Activated naive CD4-positive, alpha-beta T cell treated with anti-CD3 and anti-CD28 coated beads for 36 hours (primary cell): ENCODE measurements around the gene VDR. TPM values are rescaled to one million over a fixed set of nuclear protein-coding genes. Genes with fewer than 3 reads are reported as not detected.

Experiments used
- CTCF ChIA-PET: fragments of 350-600 bp; sonication (Branson Sonifier 250); formaldehyde crosslinking; loops from one replicate; lab custom pipeline; 2021; ENCODE audit warnings: antibody characterized with exemption; lab: Charles Lee
- DNase-seq: peaks from one replicate; pipeline ENCODE4 v3.0.0-alpha.2; 2020
- H3K27ac Mint-ChIP-seq: one replicate; pipeline ENCODE4 v1.8.0; 2021; ENCODE audit warnings: mild to moderate bottlenecking, mixed read lengths
- H3K27me3 Mint-ChIP-seq: one replicate; pipeline ENCODE4 v1.8.0; 2021; ENCODE audit warnings: low read depth, mixed read lengths
- H3K36me3 Mint-ChIP-seq: one replicate; pipeline ENCODE4 v1.8.0; 2021; ENCODE audit warnings: low read depth, mixed read lengths
- H3K4me1 Mint-ChIP-seq: one replicate; pipeline ENCODE4 v1.8.0; 2021; ENCODE audit warnings: low read depth, mixed read lengths
- H3K4me3 Mint-ChIP-seq: one replicate; pipeline ENCODE4 v1.8.0; 2021; ENCODE audit warnings: mild to moderate bottlenecking, moderate library complexity, mixed read lengths
- H3K9me3 Mint-ChIP-seq: one replicate; pipeline ENCODE4 v1.8.0; 2021; ENCODE audit warnings: mixed read lengths
- intact Hi-C: fragments of 100-400 bp; cut with micrococcal nuclease; formaldehyde crosslinking; loops from one replicate; pipeline ENCODE4 v1.15.1; 2023
- total RNA-seq, 2 experiments: library from RNA; stranded (reverse); gene quantifications; one replicate each; pipeline ENCODE4 v1.2.3, GENCODE V29; 2021

VDR gene
- total RNA-seq, 2 experiments from 2014 or later, result 56.4 to 57.7 TPM

DNA sequence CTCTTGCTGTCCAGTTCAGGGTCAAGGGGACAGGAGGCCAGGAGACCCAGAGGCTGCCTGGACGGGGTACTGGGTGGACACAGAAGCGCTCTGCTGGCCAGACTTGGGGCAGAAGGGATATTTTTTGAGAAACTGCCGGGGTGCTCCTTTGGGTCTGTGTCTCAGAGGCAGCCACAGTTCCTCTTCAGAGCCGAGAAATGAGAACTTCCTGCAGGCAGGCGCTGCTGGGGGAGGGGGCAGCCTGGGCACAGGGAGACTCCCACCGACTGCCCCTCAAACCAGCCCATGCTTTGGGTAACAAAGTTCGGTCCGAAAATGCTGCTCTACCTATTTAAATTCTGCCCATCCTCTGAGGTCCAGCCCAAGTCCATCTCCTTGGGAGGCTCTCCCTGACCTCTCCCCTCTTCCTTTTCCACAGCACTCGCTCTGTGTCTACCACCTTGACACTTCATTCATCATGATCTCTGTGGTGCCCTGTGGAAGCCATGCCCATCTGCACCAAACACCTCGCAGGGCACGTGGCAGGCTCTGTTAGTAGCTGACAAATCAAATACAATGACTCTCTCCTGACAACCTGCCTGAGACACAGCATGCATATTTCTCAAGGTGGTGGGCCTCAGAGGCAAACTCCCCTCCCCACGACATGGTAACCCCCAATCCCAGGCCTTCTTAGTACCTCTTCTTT, 101.5 kb downstream of the VDR start:
- no peaks in the 10 kb centered on the region for H3K27me3 Mint-ChIP-seq
- DNase-seq, result peak; percentile 60

DNA sequence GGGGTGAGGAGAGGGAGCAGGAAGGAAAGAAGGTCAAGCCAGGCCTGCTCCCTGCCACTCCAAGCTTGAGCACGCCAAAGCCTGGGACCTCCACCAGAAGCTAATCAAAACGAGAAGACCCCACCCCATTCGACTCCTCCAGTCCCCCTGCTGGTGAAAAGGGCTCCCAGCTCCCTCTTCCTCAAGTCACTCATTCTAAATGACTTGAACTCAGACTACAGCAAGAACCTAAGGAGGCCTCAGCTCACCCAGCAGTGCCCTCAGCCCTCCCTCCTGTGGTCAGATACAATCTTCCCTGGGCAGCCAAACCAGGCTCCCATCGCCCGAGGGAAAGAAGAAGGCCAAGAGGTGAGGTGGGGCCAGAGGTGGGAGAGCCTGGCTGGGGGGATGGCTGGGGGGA, 102.5 kb downstream of the VDR start:
- H3K4me3 Mint-ChIP-seq, result peak overlapping the region; percentile 22
- DNase-seq, result peak; percentile 49
- peak overlapping the region; percentile 98 for H3K27ac Mint-ChIP-seq
- peaks cover 86% of the 10 kb centered on the region for H3K4me1 Mint-ChIP-seq
- no peaks in the 10 kb centered on the region for H3K9me3 Mint-ChIP-seq
- H3K36me3 Mint-ChIP-seq, result peaks cover 41% of the 10 kb centered on the region
- H3K27me3 Mint-ChIP-seq, result no peaks in the 10 kb centered on the region
- CTCF ChIA-PET, result interaction anchor here (0.7 to 27.8 kb wide), 12 partner anchors 10 to 87 kb away, joined by 3 to 848 read pairs (median 6); no protein-coding TSS in a partner anchor
- intact Hi-C loops, result loop anchor here (2.0 kb wide), 1 partner anchor 14 kb away; no protein-coding TSS in a partner anchor

More for the DNA sequence above, 101.5 kb downstream of the VDR start:
- peaks cover 94% of the 10 kb centered on the region for H3K4me1 Mint-ChIP-seq
- H3K9me3 Mint-ChIP-seq, result no peaks in the 10 kb centered on the region
- intact Hi-C loops, result loop anchor here (2.0 kb wide), 1 partner anchor 13 kb away; no protein-coding TSS in a partner anchor
- peak overlapping the region; percentile 98 for H3K27ac Mint-ChIP-seq
- CTCF ChIA-PET, result interaction anchor here (1.4 to 27.8 kb wide), 5 partner anchors 9 to 60 kb away, joined by 4 to 848 read pairs (median 20); no protein-coding TSS in a partner anchor
- H3K4me3 Mint-ChIP-seq, result peak overlapping the region; percentile 19
- peaks cover 44% of the 10 kb centered on the region for H3K36me3 Mint-ChIP-seq

DNA sequence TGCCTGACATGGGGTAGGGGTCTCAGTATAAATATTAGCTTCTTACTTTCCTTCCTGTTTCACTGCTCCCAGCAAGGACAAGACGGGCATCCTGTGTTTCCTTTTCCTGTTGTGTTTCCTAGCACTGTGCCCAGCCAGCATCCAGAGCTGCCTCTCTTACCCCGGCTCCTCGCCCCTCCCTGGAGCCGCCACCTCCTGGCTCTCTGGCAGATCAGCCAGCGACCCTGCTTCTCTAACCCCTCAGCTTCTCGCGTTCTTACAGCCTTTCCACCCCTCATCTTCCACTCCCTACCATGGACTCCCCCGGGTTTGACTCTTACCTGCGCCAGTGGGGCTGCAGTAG, 102.9 kb downstream of the VDR start:
- Mint-ChIP-seq H3K9me3 (no peaks in the 10 kb centered on the region), H3K36me3 (peaks cover 39% of the 10 kb centered on the region), H3K4me3 (no peak overlapping the region), H3K27ac (peak overlapping the region; percentile 98), H3K4me1 (peaks cover 82% of the 10 kb centered on the region), H3K27me3 (no peaks in the 10 kb centered on the region)
- CTCF ChIA-PET, result interaction anchor here (0.7 to 27.8 kb wide), 12 partner anchors 10 to 162 kb away, joined by 3 to 848 read pairs (median 6); partner anchors contain the start of gene TMEM106C
- intact Hi-C loops, result loop anchor here (1.0 to 2.0 kb wide), 2 partner anchors 15 to 35 kb away; no protein-coding TSS in a partner anchor
- no peak for DNase-seq

DNA sequence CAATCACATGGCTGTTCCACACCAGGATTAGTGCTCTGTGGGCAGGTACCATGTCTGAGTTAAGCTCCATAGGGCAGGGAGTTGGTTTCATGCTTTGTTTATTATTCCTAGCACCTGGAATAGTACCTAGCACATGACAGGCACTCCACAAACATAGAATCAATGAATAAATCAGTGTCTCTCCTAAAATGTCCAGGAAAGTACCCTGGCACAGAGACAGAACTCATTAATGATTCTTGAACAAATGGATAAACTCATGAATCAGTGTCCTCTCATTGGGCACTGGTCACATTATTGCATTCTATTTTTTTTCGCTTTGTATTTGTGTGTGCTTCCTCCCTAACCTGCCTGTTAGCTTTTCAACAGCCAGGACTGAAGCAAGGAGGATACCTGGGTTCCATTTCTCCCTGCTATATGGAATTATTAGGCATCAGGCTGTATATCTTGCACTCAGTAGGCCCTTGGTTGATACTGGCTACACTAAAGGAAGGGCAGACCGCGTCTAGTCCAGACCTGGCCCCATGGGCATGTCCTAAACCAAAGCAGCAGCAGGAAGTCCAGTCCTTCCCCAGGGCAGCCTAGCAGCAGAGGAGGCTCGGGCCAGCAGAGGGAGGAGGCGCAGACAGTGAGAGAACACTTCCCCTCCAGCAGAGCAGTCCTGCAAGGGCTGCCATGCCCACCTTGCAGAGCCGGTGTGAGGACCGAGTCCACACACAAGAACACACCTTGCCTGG, 103.5 kb downstream of the VDR start:
- H3K36me3 Mint-ChIP-seq, result peaks cover 37% of the 10 kb centered on the region
- H3K27ac Mint-ChIP-seq, result peak overlapping the region; percentile 76
- H3K27me3 Mint-ChIP-seq, result no peaks in the 10 kb centered on the region
- intact Hi-C loops, result loop anchor here (1.0 kb wide), 1 partner anchor 36 kb away; no protein-coding TSS in a partner anchor
- no peak for DNase-seq
- CTCF ChIA-PET, result interaction anchor here (0.6 to 27.8 kb wide), 10 partner anchors 16 to 162 kb away, joined by 3 to 848 read pairs (median 8); partner anchors contain the start of gene TMEM106C
- peaks cover 76% of the 10 kb centered on the region for H3K4me1 Mint-ChIP-seq
- no peaks in the 10 kb centered on the region for H3K9me3 Mint-ChIP-seq
- H3K4me3 Mint-ChIP-seq, result no peak overlapping the region

DNA sequence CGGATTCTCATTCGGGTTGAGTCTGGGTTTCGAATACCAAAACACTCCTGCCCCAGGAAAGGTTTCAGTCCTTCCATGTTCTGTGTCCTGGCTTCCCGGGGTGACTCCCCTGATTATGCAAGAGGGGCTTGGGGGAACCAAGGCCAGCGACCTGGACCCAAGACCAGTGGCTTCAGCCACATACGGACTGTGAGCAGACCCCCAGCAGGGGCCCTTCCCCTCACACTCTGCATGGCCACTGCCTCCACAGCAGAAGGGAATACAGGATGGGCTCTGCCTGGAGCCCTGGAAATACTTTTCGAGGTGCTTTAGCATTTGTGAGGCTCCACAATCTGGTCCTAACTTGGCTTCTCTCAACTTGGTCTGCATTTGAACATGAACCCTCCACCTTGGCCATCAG, 104.2 kb downstream of the VDR start:
- Mint-ChIP-seq H3K27ac (peak overlapping the region; percentile 76), H3K9me3 (no peaks in the 10 kb centered on the region), H3K4me3 (no peak overlapping the region), H3K4me1 (peaks cover 69% of the 10 kb centered on the region), H3K36me3 (peaks cover 34% of the 10 kb centered on the region), H3K27me3 (no peaks in the 10 kb centered on the region)
- intact Hi-C loops, result no loop called here
- no peak for DNase-seq
- CTCF ChIA-PET, result interaction anchor here (0.6 to 27.8 kb wide), 7 partner anchors 17 to 163 kb away, joined by 3 to 848 read pairs (median 20); partner anchors contain the start of gene TMEM106C

DNA sequence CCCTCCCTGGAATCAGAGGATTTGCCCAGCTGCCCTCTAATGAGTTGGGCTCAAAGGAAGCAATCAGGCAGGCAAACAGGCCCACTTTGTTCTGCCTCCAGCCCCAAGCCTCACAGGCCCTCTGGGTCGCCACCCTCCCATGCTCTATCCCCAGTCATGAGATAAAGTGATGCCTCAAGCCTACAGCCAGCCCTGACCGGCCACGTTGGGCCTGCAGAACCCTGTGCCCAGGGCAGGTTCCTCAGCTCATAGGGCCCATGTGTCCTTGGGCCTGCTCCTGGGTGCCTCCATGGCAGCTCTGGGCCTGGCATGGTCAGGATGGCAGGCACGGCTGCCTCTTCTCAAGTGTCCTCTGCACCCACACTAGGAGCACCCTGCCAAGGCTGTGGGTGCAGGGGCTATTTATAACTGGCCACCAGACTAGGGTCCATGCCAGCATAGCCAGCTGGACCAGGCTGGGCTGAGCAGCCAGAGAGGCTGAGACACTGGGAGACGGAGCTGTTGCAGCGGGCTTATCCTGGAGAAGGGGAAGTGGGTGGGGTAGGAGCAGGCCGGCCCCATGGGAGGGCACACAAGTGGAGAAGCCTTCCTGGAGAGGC, 105.3 kb downstream of the VDR start:
- Mint-ChIP-seq H3K4me3 (no peak overlapping the region), H3K27ac (peak overlapping the region; percentile 71), H3K36me3 (peaks cover 29% of the 10 kb centered on the region), H3K27me3 (no peaks in the 10 kb centered on the region), H3K4me1 (peaks cover 58% of the 10 kb centered on the region), H3K9me3 (no peaks in the 10 kb centered on the region)
- no peak for DNase-seq
- intact Hi-C loops, result no loop called here
- CTCF ChIA-PET, result interaction anchor here (4.8 to 27.8 kb wide), 3 partner anchors 20 to 56 kb away, joined by 21 to 848 read pairs (median 23); no protein-coding TSS in a partner anchor

DNA sequence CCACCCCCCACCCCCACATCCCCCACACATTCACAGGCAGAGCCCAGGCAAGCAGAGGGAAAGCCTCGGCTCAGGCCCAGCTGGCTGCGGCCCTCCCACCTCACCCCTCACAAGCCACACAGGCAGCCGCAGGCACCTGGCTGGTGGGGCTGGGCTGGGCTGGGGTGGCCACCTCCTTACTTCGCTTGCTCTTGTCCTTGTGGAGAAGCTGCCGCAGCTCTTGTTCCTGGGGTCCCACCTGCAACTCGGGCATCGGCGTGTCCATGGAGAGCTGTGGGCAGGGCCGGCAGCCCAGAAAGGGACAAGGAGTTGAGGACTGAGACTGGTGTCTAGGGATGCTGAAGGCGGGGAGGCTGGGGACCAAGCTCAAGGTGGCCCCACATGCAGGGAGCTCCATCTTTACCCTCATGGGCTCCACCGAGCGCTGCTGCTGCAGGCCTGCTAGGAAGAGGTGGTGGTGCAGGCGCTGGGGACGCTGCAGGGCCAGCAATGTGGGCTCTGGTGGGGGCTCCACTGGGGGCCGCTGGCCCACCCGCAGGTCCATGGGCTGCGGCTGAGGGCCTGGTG, 106.3 kb downstream of the VDR start:
- intact Hi-C loops, result no loop called here
- Mint-ChIP-seq H3K9me3 (no peaks in the 10 kb centered on the region), H3K36me3 (peaks cover 35% of the 10 kb centered on the region), H3K27ac (no peak overlapping the region), H3K27me3 (no peaks in the 10 kb centered on the region), H3K4me3 (no peak overlapping the region), H3K4me1 (peaks cover 48% of the 10 kb centered on the region)
- CTCF ChIA-PET, result interaction anchor here (0.6 to 27.8 kb wide), 6 partner anchors 9 to 36 kb away, joined by 3 to 848 read pairs (median 6); no protein-coding TSS in a partner anchor
- DNase-seq, result no peak

DNA sequence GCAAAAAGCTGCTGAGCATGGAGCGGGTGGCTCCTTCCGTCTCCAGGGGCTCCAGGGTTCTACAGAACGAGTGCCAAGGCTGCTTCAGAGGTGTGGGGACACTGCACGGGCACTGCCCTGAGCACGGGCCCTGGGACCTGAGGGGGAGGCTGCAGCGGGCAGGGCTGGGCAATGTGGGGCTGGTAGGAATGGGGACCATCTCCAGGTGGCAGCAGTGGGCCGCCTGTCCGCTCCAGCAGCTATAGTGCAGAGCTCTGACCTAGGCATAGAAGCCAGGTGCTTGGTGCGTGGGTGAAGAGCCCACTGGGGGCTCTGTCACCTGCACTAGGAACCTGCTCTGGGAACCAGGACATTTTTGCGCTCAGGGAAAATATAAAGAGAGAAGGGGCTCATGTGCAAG, 107.4 kb downstream of the VDR start:
- H3K4me3 Mint-ChIP-seq, result no peak overlapping the region
- intact Hi-C loops, result loop anchor here (1.0 kb wide), 2 partner anchors 20 to 40 kb away; no protein-coding TSS in a partner anchor
- no peaks in the 10 kb centered on the region for H3K27me3 Mint-ChIP-seq
- peak; percentile 55 for DNase-seq
- no peaks in the 10 kb centered on the region for H3K9me3 Mint-ChIP-seq
- H3K27ac Mint-ChIP-seq, result peak overlapping the region; percentile 87
- peaks cover 33% of the 10 kb centered on the region for H3K36me3 Mint-ChIP-seq
- CTCF ChIA-PET, result interaction anchor here (1.5 to 27.8 kb wide), 4 partner anchors 10 to 37 kb away, joined by 3 to 848 read pairs (median 6); no protein-coding TSS in a partner anchor
- peaks cover 38% of the 10 kb centered on the region for H3K4me1 Mint-ChIP-seq

DNA sequence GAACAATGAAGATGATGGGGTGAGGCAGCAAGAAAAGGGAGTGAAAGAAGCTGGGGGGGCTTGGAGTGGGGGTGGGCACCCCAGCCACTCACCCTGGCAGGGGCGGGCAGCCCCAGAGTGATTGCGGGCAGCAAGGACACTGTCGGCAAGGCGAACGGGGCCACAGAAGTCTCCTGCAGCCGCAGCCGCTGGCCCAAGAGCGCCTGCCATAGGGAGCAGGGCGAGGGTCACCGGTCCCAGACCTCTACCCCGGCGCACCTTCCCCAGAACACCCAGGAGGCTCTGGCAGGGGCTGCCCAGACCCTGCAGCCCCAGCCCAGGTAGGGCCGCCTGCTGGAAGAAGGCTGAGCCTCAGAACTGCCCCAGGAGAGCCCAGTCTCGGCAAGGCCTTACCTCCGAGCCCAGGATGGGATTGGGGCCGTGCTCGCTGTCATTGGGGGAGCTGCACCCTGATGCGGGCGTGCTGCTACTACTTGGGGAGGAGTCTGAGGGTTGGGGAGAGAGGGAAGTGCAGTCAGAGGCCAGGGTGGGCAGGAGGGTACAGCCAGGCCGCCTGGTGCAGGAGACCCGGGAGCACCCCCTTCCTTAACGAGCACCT, 108.9 kb downstream of the VDR start:
- intact Hi-C loops, result no loop called here
- H3K9me3 Mint-ChIP-seq, result no peaks in the 10 kb centered on the region
- CTCF ChIA-PET, result interaction anchor here (0.8 to 27.8 kb wide), 3 partner anchors 12 to 39 kb away, joined by 3 to 848 read pairs (median 5); partner anchors contain the start of gene RAPGEF3
- peaks cover 35% of the 10 kb centered on the region for H3K36me3 Mint-ChIP-seq
- H3K27ac Mint-ChIP-seq, result no peak overlapping the region
- DNase-seq, result no peak
- no peak overlapping the region for H3K4me3 Mint-ChIP-seq
- H3K4me1 Mint-ChIP-seq, result peaks cover 23% of the 10 kb centered on the region
- no peaks in the 10 kb centered on the region for H3K27me3 Mint-ChIP-seq

DNA sequence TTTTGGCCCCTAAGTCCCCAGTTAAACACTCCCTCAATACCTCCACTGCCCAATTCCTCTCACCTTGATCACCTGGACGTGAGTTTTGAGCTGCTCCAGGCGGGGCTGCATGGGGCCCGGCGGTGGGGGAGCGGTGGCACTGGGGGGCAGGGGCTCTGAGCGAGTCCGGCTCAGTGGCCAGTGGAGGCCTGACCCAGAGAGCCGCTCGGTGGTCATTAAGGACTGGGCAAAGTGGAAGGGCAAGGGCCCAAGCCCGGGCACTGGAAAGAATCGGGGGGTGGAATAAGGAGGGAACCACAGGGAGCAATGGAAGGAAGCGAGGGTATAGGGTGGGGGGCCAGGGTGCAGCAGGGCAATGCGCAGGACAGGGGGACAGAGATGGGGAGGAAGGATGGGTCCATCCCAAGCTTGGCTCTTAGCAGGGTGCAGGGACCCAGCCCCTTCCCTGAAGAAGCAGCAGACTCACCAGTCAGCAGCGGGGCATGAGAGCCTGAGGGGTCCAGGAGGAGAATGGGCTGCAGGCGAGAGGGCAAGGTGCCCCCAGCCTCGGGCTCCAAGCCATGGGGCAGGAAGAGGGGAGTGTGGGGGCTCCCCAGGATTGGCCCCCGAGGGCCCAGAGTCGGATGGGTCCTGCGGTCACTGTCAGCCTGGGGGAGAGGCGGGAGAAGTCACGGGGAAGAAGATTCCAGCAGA, 109.5 kb downstream of the VDR start:
- H3K27ac Mint-ChIP-seq, result no peak overlapping the region
- H3K36me3 Mint-ChIP-seq, result peaks cover 39% of the 10 kb centered on the region
- H3K4me1 Mint-ChIP-seq, result peaks cover 17% of the 10 kb centered on the region
- no peak overlapping the region for H3K4me3 Mint-ChIP-seq
- intact Hi-C loops, result no loop called here
- H3K9me3 Mint-ChIP-seq, result no peaks in the 10 kb centered on the region
- DNase-seq, result no peak
- no peaks in the 10 kb centered on the region for H3K27me3 Mint-ChIP-seq
- CTCF ChIA-PET, result interaction anchor here (1.5 to 27.8 kb wide), 2 partner anchors 22 to 39 kb away, joined by 4 to 848 read pairs; no protein-coding TSS in a partner anchor
